SK-N-SH (cell line): ENCODE results near the gene HHIPL1.

Source experiments
- CTCF ChIP-seq: fragments of 200-600 bp; sonication (generic); IDR thresholded peaks from 2 replicates; pipeline ENCODE4 v1.6.1; 2017; ENCODE audit warnings: antibody characterized with exemption, mild to moderate bottlenecking, moderate library complexity
- EZH2phosphoT487 ChIP-seq: fragments of 200-600 bp; sonication (generic); IDR thresholded peaks from 2 replicates; pipeline ENCODE4 v1.6.1; 2017; ENCODE audit warnings: low read depth, mixed run types, mild to moderate bottlenecking, antibody characterized with exemption, moderate library complexity, borderline replicate concordance
- PBX3 ChIP-seq: IDR thresholded peaks from 2 replicates; pipeline ENCODE4; 2012
- SIN3A ChIP-seq: IDR thresholded peaks from 2 replicates; pipeline ENCODE4 v1.6.1; 2012; ENCODE audit warnings: low read depth, mild to moderate bottlenecking, low read length, moderate library complexity, borderline replicate concordance
- TEAD4 ChIP-seq: IDR thresholded peaks from 2 replicates; pipeline ENCODE4 v1.4.0; 2012; ENCODE audit warnings: mild to moderate bottlenecking, borderline replicate concordance; ENCODE audit not compliant: insufficient read depth

GRCh38 chr14:99702115-99702514 lies 57.2 kb downstream of the HHIPL1 start:
- no peak for TF ChIP-seq TEAD4
- no peak for TF ChIP-seq EZH2phosphoT487
- TF ChIP-seq SIN3A = no peak
- no peak for TF ChIP-seq CTCF
- TF ChIP-seq PBX3 = no peak
